ENCODE results near the gene DTNA. TPM values are rescaled to one million over a fixed set of nuclear protein-coding genes. Genes with fewer than 3 reads are reported as not detected.
A peak's percentile ranks its signal among the peaks of the same experiment; 100 is the strongest.

DTNA gene
- total RNA-seq, 1 experiment from 2014 or later, result not detected

- no peak overlapping the region for H3K27ac Mint-ChIP-seq (ENCODE audit: low read depth, unreplicated experiment)
- no peaks in the 10 kb centered on the region for H3K9me3 Mint-ChIP-seq (ENCODE audit: unreplicated experiment)
- DNase-seq (ENCODE audit: unreplicated experiment), result peak; percentile 76
- intact Hi-C loops (cut with micrococcal nuclease), result no loop called here
- CTCF ChIA-PET, result interaction anchor here (0.9 to 2.4 kb wide), 4 partner anchors 10 to 113 kb away, joined by 3 to 9 read pairs (median 3); no protein-coding TSS in a partner anchor
- no peaks in the 10 kb centered on the region for H3K27me3 Mint-ChIP-seq (ENCODE audit: insufficient read depth, unreplicated experiment)
- no peaks in the 10 kb centered on the region for H3K36me3 Mint-ChIP-seq (ENCODE audit: insufficient read depth, unreplicated experiment)
- no TSS peak for BruUV-seq (replicated peaks)
- TF ChIP-seq CTCF (IDR thresholded peaks at IDR 0.05; ENCODE audit: unreplicated experiment), result no peak
- no peak overlapping the region for H3K4me3 Mint-ChIP-seq (ENCODE audit: unreplicated experiment)
- H3K4me1 Mint-ChIP-seq (ENCODE audit: insufficient read depth, unreplicated experiment), result peaks cover 6% of the 10 kb centered on the region
- POLR2A ChIA-PET, result interaction anchor here (0.6 to 0.7 kb wide), 3 partner anchors 30 to 81 kb away, joined by 3 read pairs; no protein-coding TSS in a partner anchor
Observed at GRCh38 chr18:34773961-34774766, 64.1 kb downstream of the DTNA start.

GRCh38 chr18:34775461-34775860 lies 65.4 kb downstream of the DTNA start:
- Mint-ChIP-seq H3K36me3 (ENCODE audit: insufficient read depth, unreplicated experiment) (no peaks in the 10 kb centered on the region), H3K9me3 (ENCODE audit: unreplicated experiment) (no peaks in the 10 kb centered on the region), H3K27me3 (ENCODE audit: insufficient read depth, unreplicated experiment) (no peaks in the 10 kb centered on the region), H3K27ac (ENCODE audit: low read depth, unreplicated experiment) (no peak overlapping the region), H3K4me3 (ENCODE audit: unreplicated experiment) (no peak overlapping the region), H3K4me1 (ENCODE audit: insufficient read depth, unreplicated experiment) (peaks cover 6% of the 10 kb centered on the region)
- TF ChIP-seq CTCF (IDR thresholded peaks at IDR 0.05; ENCODE audit: unreplicated experiment), result no peak
- ChIA-PET CTCF (no interaction called here), POLR2A (no interaction called here)
- BruUV-seq (replicated peaks), result no TSS peak
- DNase-seq (ENCODE audit: unreplicated experiment), result no peak
- intact Hi-C loops (cut with micrococcal nuclease), result no loop called here

GRCh38 chr18:34779112-34779511 lies 69.0 kb downstream of the DTNA start:
- no peak for TF ChIP-seq CTCF (IDR thresholded peaks at IDR 0.05; ENCODE audit: unreplicated experiment)
- Mint-ChIP-seq H3K4me1 (ENCODE audit: insufficient read depth, unreplicated experiment) (peaks cover under 1% of the 10 kb centered on the region), H3K36me3 (ENCODE audit: insufficient read depth, unreplicated experiment) (no peaks in the 10 kb centered on the region), H3K27me3 (ENCODE audit: insufficient read depth, unreplicated experiment) (no peaks in the 10 kb centered on the region), H3K9me3 (ENCODE audit: unreplicated experiment) (no peaks in the 10 kb centered on the region), H3K4me3 (ENCODE audit: unreplicated experiment) (no peak overlapping the region), H3K27ac (ENCODE audit: low read depth, unreplicated experiment) (no peak overlapping the region)
- intact Hi-C loops (cut with micrococcal nuclease), result no loop called here
- no peak for DNase-seq (ENCODE audit: unreplicated experiment)
- BruUV-seq (replicated peaks), result no TSS peak
- POLR2A ChIA-PET, result interaction anchor here (1.0 kb wide), 1 partner anchor 303 kb away, joined by 3 read pairs; no protein-coding TSS in a partner anchor
- CTCF ChIA-PET, result interaction anchor here (0.6 to 5.4 kb wide), 5 partner anchors 10 to 287 kb away, joined by 3 to 36 read pairs (median 4); no protein-coding TSS in a partner anchor

GRCh38 chr18:34780856-34781255 lies 70.8 kb downstream of the DTNA start:
- no peak for TF ChIP-seq CTCF (IDR thresholded peaks at IDR 0.05; ENCODE audit: unreplicated experiment)
- no peak for DNase-seq (ENCODE audit: unreplicated experiment)
- no peaks in the 10 kb centered on the region for H3K27me3 Mint-ChIP-seq (ENCODE audit: insufficient read depth, unreplicated experiment)
- H3K4me1 Mint-ChIP-seq (ENCODE audit: insufficient read depth, unreplicated experiment), result no peaks in the 10 kb centered on the region
- no peak overlapping the region for H3K27ac Mint-ChIP-seq (ENCODE audit: low read depth, unreplicated experiment)
- no TSS peak for BruUV-seq (replicated peaks)
- ChIA-PET POLR2A (interaction anchor here (0.6 kb wide), 2 partner anchors 73 to 104 kb away, joined by 3 read pairs; no protein-coding TSS in a partner anchor), CTCF (interaction anchor here (0.6 to 5.4 kb wide), 3 partner anchors 49 to 184 kb away, joined by 3 to 36 read pairs (median 6); no protein-coding TSS in a partner anchor)
- intact Hi-C loops (cut with micrococcal nuclease), result no loop called here
- H3K9me3 Mint-ChIP-seq (ENCODE audit: unreplicated experiment), result no peaks in the 10 kb centered on the region
- no peak overlapping the region for H3K4me3 Mint-ChIP-seq (ENCODE audit: unreplicated experiment)
- no peaks in the 10 kb centered on the region for H3K36me3 Mint-ChIP-seq (ENCODE audit: insufficient read depth, unreplicated experiment)
